GM19023 (cell line): ENCODE data around the gene PSMD4.

Experiments used
- ATAC-seq: cut with Tn5 transposase; IDR thresholded peaks from one replicate; pipeline ENCODE4 v1.9.1; 2021; ENCODE audit warnings: mild to moderate bottlenecking, moderate library complexity; ENCODE audit not compliant: unreplicated experiment

PSMD4 gene

GRCh38 chr1:151293093-151293492 lies 38.6 kb downstream of the PSMD4 start:
- no peak for ATAC-seq

GRCh38 chr1:151294742-151295462 lies 40.4 kb downstream of the PSMD4 start:
- ATAC-seq = no peak

GRCh38 chr1:151309811-151310323 lies 55.3 kb downstream of the PSMD4 start:
- ATAC-seq = no peak

GRCh38 chr1:151311011-151311410 lies 56.5 kb downstream of the PSMD4 start:
- no peak for ATAC-seq

- no peak for ATAC-seq
Observed at GRCh38 chr1:151311589-151312331, 57.2 kb downstream of the PSMD4 start.

GRCh38 chr1:151312411-151312810 lies 57.9 kb downstream of the PSMD4 start:
- no peak for ATAC-seq

- ATAC-seq = no peak
Observed at GRCh38 chr1:151312826-151313225, 58.3 kb downstream of the PSMD4 start.

GRCh38 chr1:151313501-151313900 lies 59.0 kb downstream of the PSMD4 start:
- ATAC-seq = no peak

- ATAC-seq = no peak
Observed at GRCh38 chr1:151314137-151314875, 59.8 kb downstream of the PSMD4 start.

GRCh38 chr1:151315565-151316235 lies 61.2 kb downstream of the PSMD4 start:
- ATAC-seq = no peak
